Cardiac muscle cell (in vitro differentiated cells and primary cell): ENCODE results near the gene KRTAP5-2. TPM values are rescaled to one million over a fixed set of nuclear protein-coding genes. Genes with fewer than 3 reads are reported as not detected.
"Not testable (repeated sequence)": the region's sequence is repeated elsewhere in the genome, so short reads cannot be mapped to it uniquely, and the experiment has no call there.

Experiments
- DNase-seq, 2 donors: peaks; one replicate each; pipeline versions ENCODE4 v3.0.0 to v3.0.0-alpha.2; 2010 to 2017; ENCODE audit warnings: low read depth in 1 of 2, low spot score in 1 of 2
- H3K27ac ChIP-seq: fragments of 200-600 bp; sonication (generic); 2 replicates; pipeline ENCODE4 v1.5.1; 2016
- H3K27me3 ChIP-seq: fragments of 200-600 bp; sonication (generic); 2 replicates; pipeline ENCODE4 v1.6.0; 2016; ENCODE audit warnings: control low read depth
- H3K36me3 ChIP-seq: fragments of 200-600 bp; sonication (generic); 2 replicates; pipeline ENCODE4 v1.5.1; 2016; ENCODE audit warnings: control low read depth
- H3K4me1 ChIP-seq: fragments of 200-600 bp; sonication (generic); 2 replicates; pipeline ENCODE4 v1.8.1; 2017; ENCODE audit warnings: low read depth, mild to moderate bottlenecking, mixed run types
- H3K4me3 ChIP-seq: fragments of 200-600 bp; sonication (generic); 2 replicates; pipeline ENCODE4 v1.5.1; 2016; ENCODE audit warnings: mild to moderate bottlenecking
- H3K9me3 ChIP-seq: fragments of 200-600 bp; sonication (generic); 2 replicates; pipeline ENCODE4 v1.5.1; 2017; ENCODE audit warnings: low read depth, mild to moderate bottlenecking, control low read depth
- polyA plus RNA-seq: library from polyadenylated mRNA; unstranded; fragments of >200 nt; fragmentation: Nextera tagmentation; extraction: Ambion mirVana; gene quantifications from 2 replicates; pipeline ENCODE4 v1.2.1, GENCODE V29; 2016
- total RNA-seq: library from RNA; depleted of rRNA; stranded (reverse); fragments of >200 nt; gene quantifications from 2 replicates; pipeline ENCODE4 v1.2.3, GENCODE V29; 2016
- TF ChIP-seq, protein P1 (sequence below): IDR thresholded peaks from 2 replicates; pipeline ENCODE4 v1.5.1; 2012; ENCODE audit warnings: low read depth, mild to moderate bottlenecking, low read length

The KRTAP5-2 gene
- total and polyA plus RNA-seq, 2 experiments from 2014 or later, result not detected

DNA sequence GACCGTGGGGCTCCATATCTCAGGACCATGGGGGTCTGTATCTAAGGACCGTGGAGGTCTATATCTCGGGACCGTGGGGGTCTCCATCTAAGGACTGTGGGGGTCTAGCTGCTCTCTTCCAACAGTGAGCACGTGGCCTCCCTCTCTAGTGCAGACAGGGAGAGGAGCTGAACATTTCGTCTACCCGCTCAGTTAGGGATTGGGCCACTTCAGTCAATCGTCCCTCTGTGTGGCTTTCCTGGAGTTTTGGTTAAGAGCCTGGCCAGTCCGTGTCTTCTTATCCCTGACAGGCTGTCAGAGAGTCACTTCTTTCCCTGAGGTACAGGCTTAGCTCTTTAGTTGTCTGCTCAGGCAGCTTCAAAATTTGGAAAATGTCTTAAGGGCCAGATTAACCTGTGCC is 16.1 kb downstream of the KRTAP5-2 start:
- H3K27me3 ChIP-seq, result peaks cover 37% of the 10 kb centered on the region
- no peaks in the 10 kb centered on the region for H3K9me3 ChIP-seq
- no peak for DNase-seq
- H3K36me3 ChIP-seq, result no peaks in the 10 kb centered on the region
- TF ChIP-seq, protein P1, sequence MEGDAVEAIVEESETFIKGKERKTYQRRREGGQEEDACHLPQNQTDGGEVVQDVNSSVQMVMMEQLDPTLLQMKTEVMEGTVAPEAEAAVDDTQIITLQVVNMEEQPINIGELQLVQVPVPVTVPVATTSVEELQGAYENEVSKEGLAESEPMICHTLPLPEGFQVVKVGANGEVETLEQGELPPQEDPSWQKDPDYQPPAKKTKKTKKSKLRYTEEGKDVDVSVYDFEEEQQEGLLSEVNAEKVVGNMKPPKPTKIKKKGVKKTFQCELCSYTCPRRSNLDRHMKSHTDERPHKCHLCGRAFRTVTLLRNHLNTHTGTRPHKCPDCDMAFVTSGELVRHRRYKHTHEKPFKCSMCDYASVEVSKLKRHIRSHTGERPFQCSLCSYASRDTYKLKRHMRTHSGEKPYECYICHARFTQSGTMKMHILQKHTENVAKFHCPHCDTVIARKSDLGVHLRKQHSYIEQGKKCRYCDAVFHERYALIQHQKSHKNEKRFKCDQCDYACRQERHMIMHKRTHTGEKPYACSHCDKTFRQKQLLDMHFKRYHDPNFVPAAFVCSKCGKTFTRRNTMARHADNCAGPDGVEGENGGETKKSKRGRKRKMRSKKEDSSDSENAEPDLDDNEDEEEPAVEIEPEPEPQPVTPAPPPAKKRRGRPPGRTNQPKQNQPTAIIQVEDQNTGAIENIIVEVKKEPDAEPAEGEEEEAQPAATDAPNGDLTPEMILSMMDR, result no peak
- no peaks in the 10 kb centered on the region for H3K4me1 ChIP-seq
- no peak overlapping the region for H3K27ac ChIP-seq
- H3K4me3 ChIP-seq, result no peak overlapping the region

DNA sequence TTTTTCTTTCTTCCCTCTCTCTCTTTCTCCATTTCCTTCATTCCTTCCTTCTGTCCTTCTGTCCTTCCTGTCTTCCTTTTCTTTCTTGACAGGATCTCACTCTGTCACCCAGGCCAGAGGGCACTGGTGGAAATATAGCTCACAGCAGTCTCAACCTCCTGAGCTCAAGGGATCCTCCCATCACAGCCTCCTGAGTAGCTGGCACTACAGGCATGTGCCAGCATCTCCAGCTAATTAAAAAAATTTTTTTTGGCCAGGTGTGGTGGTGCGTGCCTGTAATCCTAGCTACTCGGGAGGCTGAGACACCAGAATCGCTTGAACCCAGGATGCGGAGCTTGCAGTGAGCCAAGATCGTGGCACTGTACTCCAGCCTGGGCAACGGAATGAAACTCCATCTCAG is 21.3 kb downstream of the KRTAP5-2 start:
- Histone ChIP-seq H3K4me1 (peaks cover 3% of the 10 kb centered on the region), H3K9me3 (no peaks in the 10 kb centered on the region), H3K27me3 (peaks cover 57% of the 10 kb centered on the region), H3K27ac (no peak overlapping the region), H3K4me3 (no peak overlapping the region), H3K36me3 (no peaks in the 10 kb centered on the region)
- no peak for DNase-seq
- TF ChIP-seq, protein P1, result no peak

DNA sequence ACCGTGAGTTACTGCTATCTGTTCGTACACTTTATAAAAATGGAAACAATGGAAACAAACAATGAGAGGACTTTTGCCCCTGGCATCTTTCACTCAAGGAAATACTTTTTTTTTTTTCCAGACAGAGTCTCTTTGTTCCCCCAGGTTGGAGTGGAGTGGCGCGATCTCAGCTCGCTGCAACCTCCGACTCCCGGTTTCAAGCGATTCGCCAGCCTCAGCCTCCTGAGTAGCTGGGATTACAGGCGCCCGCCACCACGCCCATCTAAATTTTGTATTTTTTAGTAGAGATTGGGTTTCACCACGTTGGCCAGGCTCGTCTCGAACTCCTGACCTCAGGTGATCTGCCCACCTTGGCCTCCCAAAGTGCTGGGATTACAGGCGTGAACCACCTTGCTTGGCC is 22.3 kb downstream of the KRTAP5-2 start:
- not testable (repeated sequence) for H3K9me3 ChIP-seq, H3K36me3 ChIP-seq, DNase-seq, H3K4me1 ChIP-seq, H3K27ac ChIP-seq, H3K4me3 ChIP-seq
- peaks cover 67% of the 10 kb centered on the region for H3K27me3 ChIP-seq

DNA sequence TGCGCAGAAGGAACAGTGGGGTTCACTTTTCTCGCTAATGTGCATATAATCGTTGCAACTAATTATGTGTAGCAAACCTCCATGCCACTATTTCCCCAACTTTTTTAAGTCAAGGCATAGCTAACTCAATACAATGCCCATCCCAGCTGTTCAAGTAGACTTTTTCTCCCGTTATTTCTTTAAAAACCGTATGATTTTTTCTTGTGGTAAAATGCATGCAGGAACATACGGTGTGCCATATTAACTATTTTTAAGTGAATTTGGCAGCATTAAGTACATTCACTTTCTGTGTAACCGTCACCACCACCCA is 23.2 kb downstream of the KRTAP5-2 start:
- DNase-seq, result no peak
- no peak overlapping the region for H3K27ac ChIP-seq
- peaks cover 3% of the 10 kb centered on the region for H3K4me1 ChIP-seq
- no peaks in the 10 kb centered on the region for H3K9me3 ChIP-seq
- H3K4me3 ChIP-seq, result no peak overlapping the region
- peaks cover 75% of the 10 kb centered on the region for H3K27me3 ChIP-seq
- TF ChIP-seq, protein P1, result no peak
- no peaks in the 10 kb centered on the region for H3K36me3 ChIP-seq

DNA sequence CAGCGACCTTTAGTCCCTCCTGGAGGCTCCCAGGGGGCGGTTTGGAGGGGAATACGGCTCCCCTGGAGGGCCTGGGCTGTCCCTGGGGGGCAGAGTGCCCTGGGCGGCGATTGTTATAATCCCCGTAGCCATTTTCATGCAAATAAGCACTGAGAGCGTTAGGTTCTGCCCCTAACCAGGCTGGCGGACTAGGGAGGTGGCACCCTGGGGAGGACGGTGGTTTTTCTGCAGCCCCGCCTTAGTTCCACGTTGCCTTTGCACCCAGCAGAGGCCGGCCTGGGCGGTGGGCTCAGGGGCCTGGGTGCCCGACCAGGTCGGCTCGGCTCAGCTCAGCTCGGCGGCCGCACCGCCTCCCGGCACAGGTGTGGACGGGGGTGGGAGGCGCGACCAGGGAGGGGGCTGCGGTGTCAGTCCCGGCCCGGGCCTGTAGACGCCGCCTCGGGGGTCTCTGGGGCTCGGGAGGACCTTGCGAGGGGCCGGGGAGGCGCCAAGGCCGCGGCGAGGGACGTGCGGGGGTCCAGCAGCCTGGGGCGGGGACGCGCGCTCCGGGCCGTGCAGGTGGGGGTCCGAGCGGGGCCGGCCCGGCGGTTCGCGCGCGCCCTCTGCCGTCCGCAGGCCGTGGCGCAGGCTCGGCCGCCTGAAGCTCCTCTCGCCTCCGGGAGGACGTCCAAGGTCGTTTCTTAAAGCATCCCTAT is 23.7 kb downstream of the KRTAP5-2 start:
- H3K4me3 ChIP-seq, result peak overlapping the region; percentile 35
- no peaks in the 10 kb centered on the region for H3K9me3 ChIP-seq
- no peaks in the 10 kb centered on the region for H3K36me3 ChIP-seq
- TF ChIP-seq, protein P1, result peak; percentile 66
- peaks cover 3% of the 10 kb centered on the region for H3K4me1 ChIP-seq
- peak; percentile 47 to 73 for DNase-seq
- H3K27me3 ChIP-seq, result peaks cover 80% of the 10 kb centered on the region
- H3K27ac ChIP-seq, result no peak overlapping the region

DNA sequence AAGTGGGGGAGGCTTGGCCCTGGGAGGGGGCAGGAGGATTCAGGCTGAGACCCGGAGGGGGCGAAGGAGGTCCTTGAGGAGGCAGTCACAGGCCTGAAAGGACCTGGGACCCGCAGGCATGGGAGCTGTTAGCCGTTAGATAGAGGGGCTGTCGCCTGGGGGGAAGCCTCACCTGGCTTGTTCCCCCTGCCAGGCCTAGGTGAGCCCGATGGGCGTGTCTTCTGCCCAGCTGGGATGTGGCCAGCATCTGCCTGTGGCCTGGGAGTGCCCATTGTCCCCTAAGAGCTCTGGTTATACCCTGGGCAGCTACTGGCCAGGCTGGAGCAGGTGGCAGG is 24.2 kb downstream of the KRTAP5-2 start:
- H3K4me3 ChIP-seq, result peak overlapping the region; percentile 35
- no peak for DNase-seq
- TF ChIP-seq, protein P1, result no peak
- H3K9me3 ChIP-seq, result no peaks in the 10 kb centered on the region
- H3K36me3 ChIP-seq, result no peaks in the 10 kb centered on the region
- H3K27ac ChIP-seq, result no peak overlapping the region
- H3K27me3 ChIP-seq, result peaks cover 86% of the 10 kb centered on the region
- peaks cover 3% of the 10 kb centered on the region for H3K4me1 ChIP-seq
